Adrenal gland (tissue), 12 donors: ENCODE results near the gene CFAP58. TPM values are rescaled to one million over a fixed set of nuclear protein-coding genes. Genes with fewer than 3 reads are reported as not detected.

ENCODE experiments used
- DNase-seq, 7 donors: peaks; one replicate each; pipeline ENCODE4 v3.0.0-alpha.2; 2019 to 2020
- H3K27ac ChIP-seq, 5 donors: fragments of 200-600 bp; sonication (generic) in 4 of 5; 1 replicate in 3 of 5; 2 replicates in 2 of 5; pipeline versions ENCODE4 v1.5.1 to v1.8.0; 2016 to 2020; ENCODE audit warnings: mild to moderate bottlenecking in 1 of 5
- H3K27me3 ChIP-seq: fragments of 200-600 bp; 2 replicates; pipeline ENCODE4 v1.8.0; 2021
- H3K36me3 ChIP-seq, 2 donors: fragments of 200-600 bp; replicated peaks in 1 of 2; 1 replicate in 1 of 2; 2 replicates in 1 of 2; pipeline versions ENCODE4 v1.5.1 to v1.8.0; 2018 to 2022
- H3K4me1 ChIP-seq, 2 donors: fragments of 200-600 bp; replicated peaks in 1 of 2; 1 replicate in 1 of 2; 2 replicates in 1 of 2; pipeline versions ENCODE4 v1.5.1 to v1.8.0; 2018 to 2021
- H3K4me3 ChIP-seq, 4 donors: fragments of 200-600 bp; sonication (generic) in 3 of 4; one replicate each; pipeline ENCODE4 v1.5.1; 2016 to 2018
- H3K9me3 ChIP-seq, 3 donors: fragments of 200-600 bp; sonication (generic) in 1 of 3; replicated peaks in 1 of 3; 1 replicate in 2 of 3; 2 replicates in 1 of 3; pipeline versions ENCODE4 v1.5.1 to v1.8.0; 2016 to 2021
- CTCF ChIP-seq, 6 experiments: fragments of 450-650 bp in 4 of 6; fragments of 200-600 bp in 2 of 6; sonication (generic) in 1 of 6; IDR thresholded peaks; 1 replicate in 5 of 6; 2 replicates in 1 of 6; pipeline versions ENCODE4 v1.5.1 to v1.8.0; 2016 to 2021; ENCODE audit warnings: antibody characterized with exemption in 6 of 6, mild to moderate bottlenecking in 2 of 6, moderate library complexity in 1 of 6
- POLR2A ChIP-seq, 2 donors: fragments of 450-650 bp; IDR thresholded peaks; one replicate each; pipeline ENCODE4 v1.6.1; 2017; ENCODE audit warnings: antibody characterized with exemption in 2 of 2, mild to moderate bottlenecking in 2 of 2, moderate library complexity in 1 of 2
- WGBS, 4 donors: extraction: QIAGEN DNeasy Blood & Tissue Kit in 2 of 4; methylation state at CpG; one replicate each; pipeline versions ENCODE4 v1.1.5 to v1.1.7; 2013 to 2017; 5-methylcytosine and 5-hydroxymethylcytosine counted together
- intact Hi-C, 2 donors: fragments of 100-400 bp; cut with DNase I; formaldehyde crosslinking; loops; one replicate each; pipeline versions ENCODE4 v1.14.1 to v1.15.0; 2022 to 2023
- polyA plus RNA-seq, 3 donors: library from polyadenylated mRNA; stranded (reverse); fragments of 200-250 nt in 2 of 3; fragments of 350-450 nt in 1 of 3; fragmentation: Illumina TruSeq in 1 of 3; extraction: RNeasy Lipid Tissue Mini Kit (QIAGEN cat#74804) in 1 of 3; gene quantifications; one replicate each; pipeline ENCODE4 v1.2.3, GENCODE V29; 2013 to 2014
- total RNA-seq, 9 donors: library from RNA; depleted of rRNA in 4 of 9; stranded (reverse); fragments of >200 nt in 4 of 9; fragments of 120-200 nt in 1 of 9; fragmentation: NEBNext Ultra II Directional in 1 of 9; extraction: Animal tissue kit (Norgen Biotek cat#: 25700) in 1 of 9; gene quantifications; one replicate each; pipeline versions ENCODE4 v1.1.0 to v1.2.4, GENCODE V29; 2013 to 2023
- donor health status: healthy with polysubstance abuse.
- donor health status: Bipolar disorder and iron deficiency.
- donor health status: DM: yes; HTN: yes; CAD: no.
- donor health status: DM: no; HTN: no; CAD: no.
- donor health status: DM: no; HTN: no; CAD: no.
- donor health status: DM: yes; HTN: yes; CAD: no.

The CFAP58 gene
- total and polyA plus RNA-seq, 12 donors: 0.11 to 2.9 (median 0.85) TPM

- Histone ChIP-seq H3K4me3 (no peak overlapping the region), H3K36me3 (no peaks in the 10 kb centered on the region), H3K27ac (peak overlapping the region in 2 of 5 donors; percentile 37 to 88), H3K4me1 (peaks cover 35 to 85% of the 10 kb centered on the region in 2 donors), H3K27me3 (no peaks in the 10 kb centered on the region), H3K9me3 (no peaks in the 10 kb centered on the region)
- DNase-seq: peak in 1 of 7 donors; percentile 4
- TF ChIP-seq POLR2A (IDR thresholded peaks at IDR 0.05) (no peak), CTCF (IDR thresholded peaks at IDR 0.05) (no peak)
- WGBS, 4 donors: 84 to 94% (median 90%) methylated on average over 1 of the region's 1 CpG
- intact Hi-C loops: no loop called here
These were observed 30.5 kb upstream of the CFAP58 start for GRCh38 chr10:104323085-104323484.

- intact Hi-C loops: no loop called here
- H3K36me3 ChIP-seq: no peaks in the 10 kb centered on the region
- TF ChIP-seq POLR2A (IDR thresholded peaks at IDR 0.05): no peak
- no peak for TF ChIP-seq CTCF (IDR thresholded peaks at IDR 0.05)
- H3K27me3 ChIP-seq: no peaks in the 10 kb centered on the region
- peak overlapping the region in 2 of 5 donors; percentile 26 to 88 for H3K27ac ChIP-seq
- no peaks in the 10 kb centered on the region for H3K9me3 ChIP-seq
- WGBS, 4 donors: 79 to 92% (median 88%) methylated on average over 3 to 4 of the region's 4 CpGs
- no peak for DNase-seq
- H3K4me1 ChIP-seq: peaks cover 41 to 91% of the 10 kb centered on the region in 2 donors
- no peak overlapping the region for H3K4me3 ChIP-seq
These were observed 29.9 kb upstream of the CFAP58 start for GRCh38 chr10:104323760-104324201.

DNA sequence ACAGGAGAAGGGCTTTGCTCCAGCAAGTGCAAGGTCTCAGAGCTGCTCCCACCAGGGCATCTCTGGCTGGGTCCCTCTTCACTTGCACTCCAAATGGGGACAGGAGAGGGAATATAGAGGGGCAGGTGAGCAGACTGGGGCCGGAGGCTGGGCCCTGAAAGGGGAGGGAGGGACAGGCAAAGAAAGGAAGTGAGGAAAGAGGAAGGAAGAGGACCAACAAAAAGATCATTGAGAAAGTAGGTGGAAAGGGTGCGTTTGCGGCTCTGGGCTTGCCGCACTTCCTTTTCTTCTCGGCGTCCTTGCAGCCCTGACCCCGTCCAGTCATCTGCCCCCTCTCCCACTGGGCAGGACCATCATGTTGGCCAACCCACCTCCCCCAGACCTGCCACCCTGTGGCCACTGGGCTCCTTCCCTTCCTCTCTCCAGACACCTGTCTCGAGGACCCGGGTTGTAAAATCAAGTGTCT is 29.4 kb upstream of the CFAP58 start:
- H3K36me3 ChIP-seq: no peaks in the 10 kb centered on the region
- no peak overlapping the region for H3K4me3 ChIP-seq
- peak in 1 of 7 donors; percentile 46 for DNase-seq
- TF ChIP-seq CTCF (IDR thresholded peaks at IDR 0.05) (no peak), POLR2A (IDR thresholded peaks at IDR 0.05) (no peak)
- intact Hi-C loops: no loop called here
- H3K4me1 ChIP-seq: peaks cover 41 to 91% of the 10 kb centered on the region in 2 donors
- no peaks in the 10 kb centered on the region for H3K9me3 ChIP-seq
- WGBS, 4 donors: 66 to 78% (median 72%) methylated on average over 9 of the region's 9 CpGs
- H3K27me3 ChIP-seq: no peaks in the 10 kb centered on the region
- H3K27ac ChIP-seq: peak overlapping the region in 2 of 5 donors; percentile 80 to 88

GRCh38 chr10:104324931-104325330 is 28.7 kb upstream of the CFAP58 start:
- no peak overlapping the region for H3K4me3 ChIP-seq
- H3K27ac ChIP-seq: peak overlapping the region; percentile 11 to 88 (median 49)
- no peak for DNase-seq
- intact Hi-C loops: no loop called here
- H3K4me1 ChIP-seq: peaks cover 41 to 91% of the 10 kb centered on the region in 2 donors
- no peaks in the 10 kb centered on the region for H3K36me3 ChIP-seq
- 91 to 95% (median 95%) methylated on average over 10 of the region's 10 CpGs for WGBS, 4 donors
- no peaks in the 10 kb centered on the region for H3K27me3 ChIP-seq
- TF ChIP-seq POLR2A (IDR thresholded peaks at IDR 0.05) (no peak), CTCF (IDR thresholded peaks at IDR 0.05) (no peak)
- H3K9me3 ChIP-seq: no peaks in the 10 kb centered on the region
